Measurements from ENCODE around the gene TFAP2A. TPM values are rescaled to one million over a fixed set of nuclear protein-coding genes. Genes with fewer than 3 reads are reported as not detected.

TFAP2A gene
- total RNA-seq, 1 donor from 2014 or later, result 0.32 TPM

- no peaks in the 10 kb centered on the region for H3K36me3 Mint-ChIP-seq (ENCODE audit: unreplicated experiment)
- peaks cover 47% of the 10 kb centered on the region for H3K27me3 Mint-ChIP-seq (ENCODE audit: unreplicated experiment)
- peak overlapping the region; percentile 28 for H3K4me3 Mint-ChIP-seq (ENCODE audit: unreplicated experiment)
- no peak overlapping the region for H3K27ac Mint-ChIP-seq (ENCODE audit: unreplicated experiment)
- no peak for TF ChIP-seq CTCF (IDR thresholded peaks at IDR 0.05; ENCODE audit: partially characterized antibody, unreplicated experiment)
- peaks cover 5% of the 10 kb centered on the region for H3K4me1 Mint-ChIP-seq (ENCODE audit: low read depth, unreplicated experiment)
- H3K9me3 Mint-ChIP-seq (ENCODE audit: unreplicated experiment), result no peaks in the 10 kb centered on the region
- DNase-seq, result no peak
Measured at GRCh38 chr6:10419749-10420545, 5.1 kb upstream of the TFAP2A start.

- Mint-ChIP-seq H3K9me3 (ENCODE audit: unreplicated experiment) (peaks cover 2% of the 10 kb centered on the region), H3K4me3 (ENCODE audit: unreplicated experiment) (no peak overlapping the region), H3K27ac (ENCODE audit: unreplicated experiment) (no peak overlapping the region), H3K4me1 (ENCODE audit: low read depth, unreplicated experiment) (peaks cover 7% of the 10 kb centered on the region), H3K27me3 (ENCODE audit: unreplicated experiment) (peaks cover 44% of the 10 kb centered on the region), H3K36me3 (ENCODE audit: unreplicated experiment) (no peaks in the 10 kb centered on the region)
- no peak for TF ChIP-seq CTCF (IDR thresholded peaks at IDR 0.05; ENCODE audit: partially characterized antibody, unreplicated experiment)
- DNase-seq, result no peak
Measured at GRCh38 chr6:10418862-10419748, 4.2 kb upstream of the TFAP2A start.

- H3K27ac Mint-ChIP-seq (ENCODE audit: unreplicated experiment), result no peak overlapping the region
- no peak for TF ChIP-seq CTCF (IDR thresholded peaks at IDR 0.05; ENCODE audit: partially characterized antibody, unreplicated experiment)
- H3K27me3 Mint-ChIP-seq (ENCODE audit: unreplicated experiment), result peaks cover 42% of the 10 kb centered on the region
- peaks cover 6% of the 10 kb centered on the region for H3K9me3 Mint-ChIP-seq (ENCODE audit: unreplicated experiment)
- H3K36me3 Mint-ChIP-seq (ENCODE audit: unreplicated experiment), result no peaks in the 10 kb centered on the region
- no peak for DNase-seq
- peaks cover 6% of the 10 kb centered on the region for H3K4me1 Mint-ChIP-seq (ENCODE audit: low read depth, unreplicated experiment)
- no peak overlapping the region for H3K4me3 Mint-ChIP-seq (ENCODE audit: unreplicated experiment)
Measured at GRCh38 chr6:10418361-10418861, 3.5 kb upstream of the TFAP2A start.

- H3K27ac Mint-ChIP-seq (ENCODE audit: unreplicated experiment), result no peak overlapping the region
- peaks cover 7% of the 10 kb centered on the region for H3K4me1 Mint-ChIP-seq (ENCODE audit: low read depth, unreplicated experiment)
- peaks cover 8% of the 10 kb centered on the region for H3K9me3 Mint-ChIP-seq (ENCODE audit: unreplicated experiment)
- no peak for DNase-seq
- no peak overlapping the region for H3K4me3 Mint-ChIP-seq (ENCODE audit: unreplicated experiment)
- peaks cover 47% of the 10 kb centered on the region for H3K27me3 Mint-ChIP-seq (ENCODE audit: unreplicated experiment)
- TF ChIP-seq CTCF (IDR thresholded peaks at IDR 0.05; ENCODE audit: partially characterized antibody, unreplicated experiment), result no peak
- no peaks in the 10 kb centered on the region for H3K36me3 Mint-ChIP-seq (ENCODE audit: unreplicated experiment)
Measured at GRCh38 chr6:10417681-10418104, 2.8 kb upstream of the TFAP2A start.

Data from glutamatergic neuron (in vitro differentiated cells).